C1 segment of cervical spinal cord (tissue), 14 donors: ENCODE results near the gene CHRNB1.

Experiments
- DNase-seq, 14 donors: peaks; one replicate each; lab custom pipeline; 2025; lab: John Stamatoyannopoulos, UW

CHRNB1 gene

GRCh38 chr17:7437369-7437863 lies 7.4 kb upstream of the CHRNB1 start:
- peak in 1 of 14 donors; percentile 44 for DNase-seq

GRCh38 chr17:7437950-7438614 lies 6.8 kb upstream of the CHRNB1 start:
- peak in 9 of 14 donors; percentile 20 to 68 (median 39) for DNase-seq

GRCh38 chr17:7438656-7439460 lies 6.0 kb upstream of the CHRNB1 start:
- no peak for DNase-seq

- DNase-seq = no peak
Measured at GRCh38 chr17:7439462-7440112, 5.3 kb upstream of the CHRNB1 start, which contains the start of gene FGF11. Gene FGF11, plus strand, starts transcription at chr17:7439512. Its CDS starts 109 bp downstream, at chr17:7439621.

GRCh38 chr17:7440113-7440833 lies 4.6 kb upstream of the CHRNB1 start:
- peak in 2 of 14 donors; percentile 47 to 59 for DNase-seq

GRCh38 chr17:7440834-7441195 lies 4.0 kb upstream of the CHRNB1 start:
- DNase-seq = peak in 2 of 14 donors; percentile 34 to 49

- DNase-seq = no peak
Measured at GRCh38 chr17:7441266-7441665, 3.6 kb upstream of the CHRNB1 start.

GRCh38 chr17:7442142-7442541 lies 2.7 kb upstream of the CHRNB1 start:
- no peak for DNase-seq

GRCh38 chr17:7443499-7444485 lies 1.1 kb upstream of the CHRNB1 start:
- no peak for DNase-seq

- DNase-seq = peak in 1 of 14 donors; percentile 64
Measured at GRCh38 chr17:7445619-7445968, 733 bp downstream of the CHRNB1 start.

GRCh38 chr17:7448461-7448860 lies 3.6 kb downstream of the CHRNB1 start:
- DNase-seq = no peak

- DNase-seq = no peak
Measured at GRCh38 chr17:7459961-7460545, 15.2 kb downstream of the CHRNB1 start.

GRCh38 chr17:7460850-7461660 lies 16.2 kb downstream of the CHRNB1 start:
- DNase-seq = no peak

- no peak for DNase-seq
Measured at GRCh38 chr17:7462474-7463371, 17.9 kb downstream of the CHRNB1 start.

- DNase-seq = no peak
Measured at GRCh38 chr17:7463372-7463846, 18.5 kb downstream of the CHRNB1 start.

- DNase-seq = no peak
Measured at GRCh38 chr17:7464081-7464480, 19.2 kb downstream of the CHRNB1 start.

GRCh38 chr17:7465597-7466275 lies 20.9 kb downstream of the CHRNB1 start:
- no peak for DNase-seq

GRCh38 chr17:7466318-7466638 lies 21.4 kb downstream of the CHRNB1 start:
- no peak for DNase-seq
